Femur (tissue), 1 donor: ENCODE data around the gene RC3H2.

Source experiments
- DNase-seq: peaks from one replicate; pipeline ENCODE4 v3.0.0-alpha.2; 2017

RC3H2 gene

GRCh38 chr9:122904823-122905710, at the start of gene RC3H2:
RC3H2 (minus strand) TSS chr9:122905359; CDS start chr9:122897509, 7,850 bp downstream.
- DNase-seq: peak; percentile 99

- no peak for DNase-seq
Observed at GRCh38 chr9:122954253-122954691, 49.1 kb upstream of the RC3H2 start.

- DNase-seq: no peak
Observed at GRCh38 chr9:122951056-122951455, 45.9 kb upstream of the RC3H2 start.

GRCh38 chr9:122950263-122950662, 45.1 kb upstream of the RC3H2 start:
- no peak for DNase-seq

- DNase-seq: no peak
Observed at GRCh38 chr9:122949696-122950095, 44.5 kb upstream of the RC3H2 start.

- no peak for DNase-seq
Observed at GRCh38 chr9:122948313-122948712, 43.2 kb upstream of the RC3H2 start.

- DNase-seq: no peak
Observed at GRCh38 chr9:122946461-122947005, 41.4 kb upstream of the RC3H2 start.

- DNase-seq: no peak
Observed at GRCh38 chr9:122944960-122945888, 40.1 kb upstream of the RC3H2 start.

- DNase-seq: no peak
Observed at GRCh38 chr9:122941582-122942234, 36.5 kb upstream of the RC3H2 start.

- peak; percentile 99 for DNase-seq
Observed at GRCh38 chr9:122940749-122941581, 35.8 kb upstream of the RC3H2 start, which contains the start of gene RABGAP1. RABGAP1 (plus strand) TSS chr9:122941020; CDS start chr9:122957060, 16,040 bp downstream.

- no peak for DNase-seq
Observed at GRCh38 chr9:122940454-122940748, 35.2 kb upstream of the RC3H2 start.

- no peak for DNase-seq
Observed at GRCh38 chr9:122939601-122940000, 34.4 kb upstream of the RC3H2 start.

GRCh38 chr9:122936883-122937282, 31.7 kb upstream of the RC3H2 start:
- DNase-seq: no peak

- no peak for DNase-seq
Observed at GRCh38 chr9:122936464-122936863, 31.3 kb upstream of the RC3H2 start.

- peak; percentile 96 for DNase-seq
Observed at GRCh38 chr9:122931226-122932121, 26.3 kb upstream of the RC3H2 start, which contains the start of gene ZBTB26. ZBTB26 (minus strand) TSS chr9:122931512; CDS start chr9:122919934, 11,578 bp downstream.

GRCh38 chr9:122930541-122931225, 25.5 kb upstream of the RC3H2 start:
- DNase-seq: no peak

GRCh38 chr9:122929796-122930354, 24.7 kb upstream of the RC3H2 start:
- DNase-seq: no peak

- no peak for DNase-seq
Observed at GRCh38 chr9:122923947-122924346, 18.8 kb upstream of the RC3H2 start.

GRCh38 chr9:122922713-122923112, 17.6 kb upstream of the RC3H2 start:
- no peak for DNase-seq

GRCh38 chr9:122918310-122918709, 13.2 kb upstream of the RC3H2 start:
- no peak for DNase-seq
